SHP77 treated with DMSO at 0.1 percent for 48 hours (cell line): ENCODE results near the gene CANT1.

Experiments used
- DNase-seq: peaks from one replicate; lab custom pipeline; 2025; lab: John Stamatoyannopoulos, UW

The CANT1 gene

DNA sequence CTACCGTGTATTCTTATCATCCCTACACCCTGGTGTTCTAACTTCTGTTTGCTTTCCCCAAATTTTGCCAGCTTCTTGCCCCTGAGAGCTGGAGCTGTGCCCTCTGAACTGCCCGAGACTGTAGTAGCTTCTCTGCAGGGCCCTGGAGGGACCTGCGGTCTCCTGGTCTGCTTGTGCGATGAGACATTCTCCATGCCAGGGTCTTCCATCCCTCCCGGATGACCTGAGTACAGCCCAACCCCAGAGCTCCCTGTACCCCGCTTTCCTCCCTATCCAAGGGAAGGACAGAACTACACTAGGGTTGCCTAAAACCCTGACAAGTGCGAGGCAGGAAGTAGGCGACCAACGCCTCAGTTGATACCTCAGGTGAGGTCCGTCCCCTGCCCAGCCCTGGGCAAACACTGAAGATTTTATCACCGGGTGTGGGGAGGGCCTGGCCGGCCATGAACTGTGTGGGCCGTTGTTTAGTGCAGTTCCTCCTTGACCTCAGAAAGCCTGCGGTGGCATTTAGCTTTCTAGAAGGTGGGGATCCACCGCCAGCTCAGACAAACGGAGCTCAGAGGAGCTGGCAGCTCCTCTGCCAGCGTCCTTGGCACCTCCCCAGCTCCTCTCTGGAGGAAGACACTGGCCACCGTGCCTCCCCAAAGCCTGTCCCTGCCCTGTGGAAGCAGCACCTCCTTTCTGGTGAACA, 13.7 kb downstream of the CANT1 start:
- no peak for DNase-seq

DNA sequence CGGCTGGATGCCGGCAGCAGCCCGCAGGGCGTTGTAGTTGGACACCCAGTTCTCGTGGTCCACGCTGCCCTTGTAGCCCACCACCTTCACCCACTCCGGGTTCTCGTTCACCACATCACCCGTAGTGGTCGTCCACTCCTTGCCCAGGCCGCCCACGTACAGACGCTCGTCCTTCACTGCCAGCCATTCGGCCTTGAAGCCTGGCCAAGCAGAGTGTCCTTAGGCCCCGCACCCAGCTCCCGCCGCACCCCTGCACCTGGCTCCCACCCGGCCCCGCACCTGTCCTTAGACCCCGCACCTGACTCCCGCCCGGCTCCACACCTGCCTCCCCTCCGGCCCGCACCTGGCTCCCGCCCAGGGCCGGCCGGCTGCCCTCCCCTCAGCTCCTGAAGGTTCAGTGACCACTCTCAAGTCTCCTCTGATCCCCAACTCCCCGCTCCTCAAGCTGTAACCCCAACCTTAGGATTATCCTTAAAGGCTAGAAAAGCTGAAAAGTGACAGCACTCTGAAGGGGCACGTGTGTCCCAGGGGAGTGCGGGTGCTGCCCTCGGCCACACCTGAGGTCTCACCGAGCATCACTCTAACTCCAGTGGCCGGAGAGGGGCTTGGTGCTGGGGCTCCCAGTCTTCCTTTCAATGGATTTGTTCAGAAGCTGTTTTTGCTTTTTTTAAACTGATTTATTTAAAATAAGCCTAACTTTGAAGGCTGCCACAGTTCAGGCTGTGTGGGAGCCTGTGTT, 14.4 kb downstream of the CANT1 start:
- DNase-seq, result no peak

DNA sequence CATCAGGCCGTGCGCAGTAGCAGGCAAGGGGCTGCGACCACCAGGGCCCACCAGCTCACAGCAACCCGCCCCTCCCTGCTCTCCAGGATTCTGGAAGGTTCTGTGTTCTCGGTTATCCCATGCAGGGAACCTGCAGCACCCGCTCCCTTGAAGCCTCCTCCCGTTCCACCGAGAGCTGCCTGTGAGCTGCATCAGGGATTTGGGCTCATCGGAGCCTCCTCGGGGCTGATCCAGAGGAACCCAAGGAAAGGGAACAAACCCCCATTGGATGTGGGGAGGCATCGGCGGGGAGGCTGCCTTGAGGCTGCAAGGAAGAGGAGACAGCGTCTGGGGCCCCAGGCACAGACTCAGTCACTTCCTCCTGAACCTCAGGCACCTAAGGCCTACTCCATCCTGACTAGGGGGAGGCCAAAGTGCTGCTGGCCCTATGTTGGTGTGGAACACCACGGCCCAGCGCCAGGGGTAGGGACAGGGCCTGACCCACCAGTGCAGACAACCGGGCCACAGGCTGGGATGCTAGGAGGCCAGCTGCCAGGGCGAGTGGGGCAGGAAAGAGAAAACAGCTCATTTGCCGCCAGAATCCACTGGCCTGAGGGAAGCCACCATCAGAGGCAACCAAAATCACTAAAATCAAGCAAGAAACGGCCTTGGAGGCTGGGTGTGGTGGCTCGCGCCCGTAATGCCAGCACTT, 15.4 kb downstream of the CANT1 start:
- no peak for DNase-seq

DNA sequence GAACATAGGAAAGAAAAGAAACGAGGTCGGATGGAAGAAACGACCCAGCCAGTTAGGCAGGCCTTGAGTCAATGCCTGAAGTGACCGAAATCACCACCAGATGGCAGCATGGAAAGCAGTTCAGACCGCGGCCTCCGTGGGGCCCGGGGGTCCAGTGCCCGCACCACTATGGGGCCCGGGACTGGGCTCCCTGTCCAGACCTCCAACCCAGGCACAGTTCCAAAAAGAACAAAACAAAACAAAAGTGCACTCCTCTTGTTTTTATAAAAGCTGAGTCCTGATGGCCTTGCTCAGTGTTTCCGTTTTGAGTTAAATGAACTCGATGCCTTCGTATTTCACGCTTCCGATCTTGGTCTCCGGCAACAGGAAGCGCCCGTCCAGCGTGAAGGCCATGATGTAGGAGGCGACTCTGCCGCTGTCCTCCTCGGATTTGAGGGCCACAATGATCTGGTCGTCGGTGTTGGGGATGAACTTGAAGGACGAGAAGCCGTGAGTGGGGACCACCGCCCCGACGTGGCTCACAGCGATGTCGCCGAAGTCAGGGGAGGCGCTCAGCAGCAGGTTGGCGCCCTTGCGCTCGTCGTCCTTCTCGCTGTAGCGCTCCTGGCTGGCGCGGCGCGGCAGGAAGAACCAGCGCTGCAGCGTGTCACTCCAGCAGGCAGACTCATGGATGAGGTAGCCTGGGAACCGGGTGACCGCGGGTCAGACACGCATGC, 16.2 kb downstream of the CANT1 start:
- DNase-seq, result peak; percentile 17

DNA sequence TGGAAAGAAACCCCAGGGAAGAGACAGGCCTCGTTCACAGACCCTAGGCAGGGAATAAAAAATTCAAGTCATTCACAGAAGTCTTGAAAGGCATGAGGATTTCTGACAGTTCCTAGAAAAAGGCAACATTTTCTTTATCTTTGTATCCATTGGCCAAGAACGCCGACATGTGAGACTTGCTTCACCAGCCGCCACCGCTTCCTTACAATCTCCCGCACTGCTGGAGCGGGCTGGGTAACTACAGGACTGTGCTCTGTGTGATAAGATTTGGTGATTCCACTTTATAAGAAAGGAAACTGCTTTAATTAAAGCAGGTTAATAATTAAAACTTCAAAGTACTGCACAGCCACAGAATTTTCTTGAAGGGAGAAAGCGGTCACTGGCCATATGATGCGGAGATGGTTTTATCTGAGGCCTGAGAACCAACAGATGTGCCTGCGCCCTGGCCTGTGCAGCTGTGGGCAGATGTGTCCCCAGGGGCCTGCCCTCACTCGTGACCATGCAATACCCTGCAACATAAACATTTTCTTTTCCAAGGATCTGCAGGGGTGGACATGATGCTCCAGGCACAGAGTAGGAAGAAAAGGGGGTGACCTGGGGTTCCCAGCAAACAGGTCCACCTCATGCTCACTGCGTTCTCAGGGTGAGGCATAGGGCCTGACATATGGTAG, 16.9 kb downstream of the CANT1 start:
- no peak for DNase-seq

DNA sequence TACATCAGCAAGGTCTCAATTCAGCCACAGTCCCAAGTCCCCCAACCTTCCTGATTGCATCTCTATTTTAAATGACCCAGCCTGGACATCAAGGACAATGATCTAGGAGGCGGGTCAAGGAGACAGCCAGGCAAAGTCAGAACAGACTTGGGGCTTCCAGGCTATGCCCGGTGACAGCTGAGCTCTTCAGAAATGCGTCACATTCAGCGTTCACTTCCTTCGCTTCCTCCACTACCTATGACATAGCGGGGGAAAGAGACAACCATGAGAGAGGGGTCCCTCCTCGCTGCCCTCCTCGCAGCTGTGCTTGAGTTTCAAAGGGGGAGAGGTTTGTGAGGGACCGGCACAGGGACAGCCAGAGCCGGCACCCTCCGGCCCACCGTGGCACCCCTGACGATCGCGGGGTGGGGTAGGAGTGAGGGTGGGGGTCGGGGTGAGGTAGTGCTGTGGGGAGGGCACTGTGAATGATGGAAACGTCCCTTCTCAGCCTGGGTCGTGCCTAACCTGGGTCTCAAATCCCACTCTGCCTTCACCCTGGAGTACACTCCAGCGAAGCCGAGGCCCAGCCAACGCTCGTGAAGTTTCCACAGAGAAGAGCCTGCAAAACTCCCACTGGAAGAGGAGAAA, 17.5 kb downstream of the CANT1 start:
- DNase-seq, result no peak

DNA sequence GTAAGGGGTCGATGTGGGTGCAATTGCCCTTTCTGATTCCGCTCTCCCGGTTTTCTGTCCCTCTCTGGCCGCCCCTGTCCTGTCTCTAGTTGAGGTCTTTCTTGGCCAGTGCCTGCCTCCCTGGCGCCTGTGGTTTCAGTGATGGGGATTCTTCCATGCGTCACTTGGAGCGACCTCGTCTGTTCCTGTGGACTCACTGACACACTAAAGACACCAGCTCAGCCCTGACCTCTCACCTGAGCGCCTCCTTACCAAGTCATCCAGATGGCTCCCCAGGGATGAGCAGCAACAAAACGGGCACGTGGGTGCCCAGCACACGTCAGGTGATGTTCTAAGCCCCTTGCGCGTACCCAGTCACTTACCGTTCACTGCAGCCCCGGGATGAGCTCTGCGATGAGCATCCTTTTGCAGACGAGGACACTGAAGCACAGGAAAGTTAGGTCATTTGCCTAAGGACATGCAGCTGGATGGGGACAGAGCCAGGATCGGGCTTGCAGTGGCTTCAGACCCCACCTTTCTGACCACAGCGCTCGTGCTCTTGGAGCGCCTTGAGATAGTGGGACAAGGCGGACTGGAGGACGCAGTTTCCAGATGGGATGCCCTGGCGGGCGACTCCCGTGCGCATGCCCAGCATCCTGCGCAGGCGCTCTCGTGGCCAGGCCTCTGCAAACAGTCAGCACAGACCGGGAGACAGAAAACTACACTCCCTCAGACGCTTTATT, 18.4 kb downstream of the CANT1 start:
- DNase-seq, result no peak

DNA sequence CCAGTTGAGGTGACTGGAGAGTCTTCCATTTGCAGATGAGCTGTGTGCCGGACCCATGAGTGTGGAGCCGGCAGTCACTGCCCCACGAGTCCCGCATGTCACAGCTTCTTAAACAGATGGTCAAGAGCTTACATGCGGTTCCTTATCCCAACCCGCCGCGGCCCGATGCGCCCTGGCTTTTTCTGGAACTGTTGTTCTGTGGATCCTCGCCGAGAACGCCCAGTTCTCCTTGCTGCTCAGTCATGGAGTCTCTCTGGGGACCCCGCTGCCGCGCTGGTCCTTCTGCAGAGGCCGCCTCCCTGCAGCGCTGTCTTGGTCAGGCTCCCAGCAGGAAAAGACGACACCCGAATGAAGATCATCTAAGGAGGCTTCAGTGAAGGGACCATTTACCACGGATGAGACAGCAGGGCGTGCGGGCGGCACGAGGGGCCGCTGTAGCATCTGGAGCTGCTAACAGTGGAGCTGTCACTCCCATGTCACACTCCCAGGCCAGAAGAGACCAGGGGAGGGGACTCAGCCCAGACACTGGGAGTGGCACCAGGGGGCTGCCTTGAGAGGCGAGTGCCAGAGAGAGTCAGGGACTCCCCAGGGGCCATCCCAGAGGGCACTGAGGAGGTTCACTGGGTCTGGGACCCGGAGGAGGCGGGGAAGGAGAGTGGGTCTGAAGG, 19.1 kb downstream of the CANT1 start:
- DNase-seq, result no peak

DNA sequence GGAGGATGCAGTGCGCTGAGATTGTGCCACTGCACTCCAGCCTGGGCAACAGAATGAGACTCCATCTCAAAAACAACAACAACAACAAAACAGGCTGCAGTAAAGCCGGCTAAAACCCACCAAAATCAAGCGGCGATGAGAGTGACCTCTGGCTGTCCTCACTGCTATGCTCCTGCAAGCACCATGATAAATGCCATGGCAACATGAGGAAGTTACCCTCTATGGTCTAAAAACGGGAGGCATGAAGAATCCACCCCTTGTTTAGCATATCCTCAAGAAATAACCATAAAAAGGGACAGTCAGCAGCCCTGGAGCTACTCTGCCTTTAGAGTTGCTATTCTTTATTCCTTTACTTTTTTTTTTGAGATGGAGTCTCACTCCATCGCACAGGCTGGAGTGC, 21.4 kb downstream of the CANT1 start:
- DNase-seq, result no peak

DNA sequence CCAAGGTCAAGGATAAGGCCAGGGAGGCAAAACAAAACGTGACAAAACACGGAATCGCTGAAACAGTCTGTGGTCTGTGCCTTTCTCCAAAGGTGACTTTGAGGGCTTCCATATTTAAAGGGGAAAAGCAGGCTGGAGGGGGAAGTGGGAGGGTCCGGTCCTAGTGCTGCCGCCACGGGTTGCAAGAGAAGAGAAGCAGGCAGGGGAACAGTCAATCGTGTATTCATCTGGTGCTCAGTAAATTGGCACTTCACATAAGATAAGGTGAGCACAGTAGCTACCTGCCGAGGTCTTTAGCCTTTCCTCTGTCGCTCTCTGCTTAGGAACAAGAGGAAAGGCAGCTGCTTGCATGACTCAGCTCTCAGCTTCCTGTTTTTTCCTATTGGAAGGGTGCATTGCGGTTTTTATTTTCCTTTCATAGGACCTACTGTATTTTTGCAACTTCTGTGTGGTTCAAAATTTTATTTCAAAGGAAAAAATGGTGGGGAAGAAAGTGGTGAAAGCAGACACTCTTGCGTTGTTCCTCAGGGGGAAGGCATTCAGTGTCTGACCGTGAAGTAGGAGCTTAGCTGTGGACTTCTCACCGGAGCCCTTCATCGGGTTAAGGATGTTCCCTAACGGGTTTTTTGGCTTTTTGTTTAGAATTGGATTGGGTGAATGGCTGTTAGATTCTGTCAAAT, 22.8 kb downstream of the CANT1 start:
- DNase-seq, result peak; percentile 87

DNA sequence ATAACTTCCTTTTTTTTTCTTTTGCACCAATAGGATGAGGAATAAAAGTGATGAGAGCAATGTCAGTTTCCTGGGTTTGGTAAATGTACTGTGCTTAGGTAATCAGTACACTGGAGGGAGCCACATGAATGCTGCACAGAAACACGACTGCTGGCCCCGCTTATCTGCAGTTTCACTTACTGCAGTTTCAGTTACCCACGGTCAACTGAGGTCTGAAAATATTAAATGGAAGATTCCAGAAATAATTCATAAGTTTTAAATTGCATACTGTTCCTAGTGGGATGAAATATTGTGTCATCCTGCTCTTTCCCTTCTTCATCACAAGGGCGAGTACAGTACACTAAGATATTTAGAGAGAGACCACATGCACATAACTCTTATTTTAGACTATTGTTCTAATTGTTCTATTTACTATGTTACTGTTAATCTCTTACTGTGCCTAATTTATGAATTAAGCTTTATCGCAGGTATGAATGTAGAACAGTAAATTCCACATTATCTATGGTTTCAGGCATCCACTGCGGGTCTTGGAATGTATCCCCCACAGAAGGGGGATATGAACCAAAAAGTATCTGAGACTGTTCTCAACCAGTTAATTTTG, 23.4 kb downstream of the CANT1 start:
- DNase-seq, result peak; percentile 79

DNA sequence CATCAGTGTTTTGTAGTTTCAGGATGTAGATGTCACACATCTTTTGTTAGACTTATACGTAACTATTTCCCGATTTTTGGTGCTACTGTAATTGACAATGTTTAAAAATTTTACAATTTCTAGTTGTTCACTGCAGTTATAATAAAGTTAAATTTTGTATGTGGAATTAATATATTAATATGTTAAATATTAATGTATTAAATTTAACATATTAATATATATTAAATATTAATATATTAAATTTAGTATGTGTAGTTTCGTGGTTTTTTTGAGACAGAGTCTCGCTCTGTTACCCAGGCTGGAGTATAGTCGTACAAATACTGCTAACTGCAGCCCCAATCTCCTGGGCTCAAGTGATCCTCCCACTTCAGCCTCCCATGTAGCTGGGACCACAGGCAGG, 24.2 kb downstream of the CANT1 start:
- DNase-seq, result no peak

DNA sequence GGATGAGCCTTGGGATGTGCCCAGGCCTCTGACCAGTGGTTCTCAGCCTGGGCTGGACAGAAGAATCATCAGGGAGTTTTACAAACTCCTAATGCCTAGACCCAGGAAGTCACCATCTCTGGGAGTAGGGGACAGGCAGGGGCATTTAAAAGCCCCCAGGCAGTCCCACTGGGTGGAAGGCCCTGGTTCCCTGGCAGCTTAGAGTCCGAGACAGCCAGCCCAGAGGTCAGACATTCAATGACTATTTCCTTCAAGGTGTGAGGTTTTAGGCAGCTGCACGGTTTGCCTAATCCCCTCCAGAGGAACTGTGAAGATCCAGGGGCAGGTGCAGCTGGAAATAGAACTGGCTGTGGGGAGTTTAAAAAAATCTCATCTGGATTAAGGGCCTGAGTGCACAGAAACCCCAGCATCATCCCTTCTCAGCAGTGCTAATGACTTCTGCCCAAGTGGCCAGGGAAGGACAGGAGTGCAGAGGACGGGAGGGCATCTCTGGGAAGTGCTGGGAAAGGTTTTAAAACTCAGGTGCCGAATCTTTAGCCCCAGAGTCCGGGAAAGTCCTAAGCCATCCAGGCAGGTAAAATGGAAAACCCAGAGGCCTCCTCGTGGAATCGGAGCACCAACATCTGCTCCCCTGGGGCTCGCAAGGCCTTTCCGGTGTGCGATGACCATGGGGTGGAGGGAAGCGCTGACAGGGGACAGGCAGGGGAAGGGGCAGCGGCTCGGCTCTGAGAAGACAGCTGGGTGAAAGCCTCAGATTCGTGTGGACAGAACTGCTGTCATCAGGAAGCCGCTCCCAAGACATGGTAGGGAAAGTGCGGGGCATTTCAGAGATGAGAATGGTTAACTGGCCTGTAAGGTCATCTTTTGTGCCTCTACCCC, 28.3 kb downstream of the CANT1 start:
- DNase-seq, result no peak

DNA sequence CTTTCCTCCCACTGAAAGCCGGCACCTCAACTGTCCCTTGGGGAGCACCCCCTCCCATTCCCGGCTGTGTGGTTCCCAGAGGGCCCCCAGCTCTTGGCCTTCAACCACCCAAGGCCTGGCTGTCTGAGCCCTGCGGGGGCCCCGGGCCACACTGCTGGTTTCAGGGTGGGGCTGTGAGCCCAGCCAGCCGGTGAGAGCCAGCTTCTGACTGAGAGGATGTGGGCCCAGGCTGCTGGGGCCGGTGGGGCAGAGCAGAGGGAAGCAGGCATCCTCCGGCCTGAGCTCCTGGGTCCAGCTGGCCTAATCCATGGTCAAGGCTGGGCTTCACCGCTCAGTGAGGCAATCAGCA, 29.0 kb downstream of the CANT1 start:
- DNase-seq, result no peak

DNA sequence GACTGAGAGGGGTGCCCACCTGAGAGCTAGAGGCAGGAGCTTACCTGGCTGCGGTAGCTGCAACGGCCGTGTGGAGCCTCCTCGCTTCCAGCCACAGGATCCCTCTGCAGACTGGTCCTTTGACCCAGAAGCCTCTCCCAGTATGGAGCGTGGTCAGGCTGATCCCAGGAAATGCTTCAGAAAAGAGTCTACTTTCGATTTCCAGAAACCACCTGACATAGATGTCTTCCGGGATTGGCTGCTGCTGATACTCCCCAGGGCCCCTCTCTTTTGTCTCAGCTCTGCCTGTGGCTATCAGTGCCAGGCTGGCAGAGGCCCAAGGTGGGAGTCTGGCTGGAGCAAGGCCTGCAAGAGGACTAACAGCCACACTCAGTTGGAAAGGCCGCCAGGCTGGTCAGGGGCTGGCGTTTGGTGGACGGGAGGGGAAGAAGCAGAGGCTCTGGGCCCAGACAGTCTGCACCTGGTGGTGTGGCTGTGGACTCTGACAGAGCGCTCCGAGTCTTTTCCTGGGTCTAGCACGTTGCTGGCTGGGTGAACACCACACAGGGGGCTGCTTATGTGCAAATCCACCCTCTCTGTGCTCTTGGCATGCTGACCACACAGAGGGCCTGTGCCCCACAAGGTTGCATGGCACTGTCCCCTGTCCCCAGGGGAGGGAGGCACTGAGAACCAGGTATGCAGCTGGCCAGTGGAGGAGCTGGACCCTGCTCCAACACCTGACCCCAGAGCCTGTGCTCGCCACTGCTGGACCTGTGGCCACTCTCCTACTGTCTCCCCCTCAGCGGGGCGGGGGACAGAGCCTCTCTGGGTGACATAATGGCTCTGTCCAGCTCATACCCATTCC, 29.6 kb downstream of the CANT1 start, which contains the start of gene LGALS3BP:
LGALS3BP (minus strand) TSS at position 144 of the 844 bp plus-strand sequence. CDS start 2,732 bp downstream, outside the sequence.
- DNase-seq, result peak; percentile 98

DNA sequence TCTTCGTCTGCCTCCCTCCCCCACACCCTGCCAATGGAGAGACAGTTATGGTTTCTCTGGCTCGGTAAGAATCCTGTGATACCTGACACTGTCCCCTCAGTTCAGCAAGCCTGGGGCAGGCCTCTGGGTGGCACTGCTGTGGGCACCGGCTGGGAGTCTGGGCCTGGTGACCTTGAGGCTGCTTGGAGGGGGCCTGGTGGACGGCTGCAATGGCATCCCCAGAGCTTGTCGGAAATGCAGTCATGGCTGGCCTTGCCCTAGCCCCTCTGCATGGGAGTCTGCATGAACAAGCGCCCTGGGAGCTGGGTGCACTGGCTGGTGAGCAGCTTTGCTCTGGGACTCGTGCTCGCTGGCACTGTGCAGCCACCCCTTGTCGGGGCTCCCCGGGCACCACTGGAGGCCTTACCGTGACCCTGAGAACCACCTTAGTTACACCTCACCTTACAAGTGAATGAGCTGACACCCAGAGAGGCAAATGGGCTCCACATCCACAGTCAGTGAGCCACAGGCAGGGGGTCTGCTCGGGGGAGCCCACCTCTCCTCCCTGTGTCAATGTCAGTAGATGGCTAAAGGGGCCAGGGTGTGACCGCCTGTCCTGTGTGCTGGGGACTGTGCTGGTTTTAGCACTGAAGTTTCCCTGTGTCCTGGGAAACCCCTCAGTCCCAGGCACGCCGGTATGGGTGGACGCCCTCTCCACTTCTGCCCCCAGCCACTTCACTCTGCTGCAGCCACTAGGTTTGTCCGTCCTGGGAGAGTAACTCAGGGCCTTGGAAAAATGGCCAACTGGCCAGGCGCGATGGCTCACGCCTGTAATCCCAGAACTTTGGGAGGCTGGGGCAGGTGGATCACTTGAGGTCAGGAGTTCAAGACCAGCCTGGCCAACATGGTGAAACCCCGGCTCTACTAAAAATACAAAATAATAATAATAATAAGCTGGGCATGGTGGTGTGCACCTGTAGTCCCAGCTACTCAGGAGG, 31.3 kb downstream of the CANT1 start:
- DNase-seq, result no peak
